ENCODE measurements around the gene PHF13.

- TF ChIP-seq, protein P1, sequence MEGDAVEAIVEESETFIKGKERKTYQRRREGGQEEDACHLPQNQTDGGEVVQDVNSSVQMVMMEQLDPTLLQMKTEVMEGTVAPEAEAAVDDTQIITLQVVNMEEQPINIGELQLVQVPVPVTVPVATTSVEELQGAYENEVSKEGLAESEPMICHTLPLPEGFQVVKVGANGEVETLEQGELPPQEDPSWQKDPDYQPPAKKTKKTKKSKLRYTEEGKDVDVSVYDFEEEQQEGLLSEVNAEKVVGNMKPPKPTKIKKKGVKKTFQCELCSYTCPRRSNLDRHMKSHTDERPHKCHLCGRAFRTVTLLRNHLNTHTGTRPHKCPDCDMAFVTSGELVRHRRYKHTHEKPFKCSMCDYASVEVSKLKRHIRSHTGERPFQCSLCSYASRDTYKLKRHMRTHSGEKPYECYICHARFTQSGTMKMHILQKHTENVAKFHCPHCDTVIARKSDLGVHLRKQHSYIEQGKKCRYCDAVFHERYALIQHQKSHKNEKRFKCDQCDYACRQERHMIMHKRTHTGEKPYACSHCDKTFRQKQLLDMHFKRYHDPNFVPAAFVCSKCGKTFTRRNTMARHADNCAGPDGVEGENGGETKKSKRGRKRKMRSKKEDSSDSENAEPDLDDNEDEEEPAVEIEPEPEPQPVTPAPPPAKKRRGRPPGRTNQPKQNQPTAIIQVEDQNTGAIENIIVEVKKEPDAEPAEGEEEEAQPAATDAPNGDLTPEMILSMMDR (IDR thresholded peaks at IDR 0.05) = no peak
- no peak for TF ChIP-seq POLR2A (IDR thresholded peaks at IDR 0.05)
Measured at GRCh38 chr1:6603238-6603914, 10.2 kb upstream of the PHF13 start.

All from tibial nerve (tissue), 3 donors.